ENCODE data around the gene MRPL19.

- TF ChIP-seq CTCF (conservative IDR thresholded peaks at IDR 0.05) = no peak
- no peak for TF ChIP-seq ZFX (IDR thresholded peaks at IDR 0.05)
Observed at GRCh38 chr2:75643980-75644379, 2.6 kb upstream of the MRPL19 start.
